Psoas muscle (tissue), 8 donors: ENCODE measurements around the gene RAG1. TPM values are rescaled to one million over a fixed set of nuclear protein-coding genes. Genes with fewer than 3 reads are reported as not detected.

Source experiments
- ATAC-seq, 4 donors: fragments of 200-7000 bp; cut with Tn5 transposase; one replicate each; pipeline ENCODE4 v1.9.1; 2020; ENCODE audit warnings: moderate library complexity in 3 of 4, mild to moderate bottlenecking in 2 of 4
- DNase-seq, 2 donors: peaks; one replicate each; pipeline ENCODE4 v3.0.0-alpha.2; 2020
- H3K27ac ChIP-seq: fragments of 200-600 bp; one replicate; pipeline ENCODE4 v1.8.0; 2022
- H3K27me3 ChIP-seq, 3 donors: fragments of 200-600 bp in 1 of 3; one replicate each; pipeline versions ENCODE4 v1.6.1 to v1.8.0; 2013 to 2022; ENCODE audit warnings: low read length in 2 of 3, mild to moderate bottlenecking in 2 of 3, moderate library complexity in 1 of 3; ENCODE audit not compliant: insufficient read depth in 3 of 3
- H3K36me3 ChIP-seq, 2 donors: fragments of 200-600 bp in 1 of 2; one replicate each; pipeline versions ENCODE4 v1.6.1 to v1.8.0; 2013 to 2022; ENCODE audit warnings: low read depth in 1 of 2, mild to moderate bottlenecking in 1 of 2, moderate library complexity in 1 of 2; ENCODE audit not compliant: insufficient read depth in 1 of 2
- H3K4me1 ChIP-seq: fragments of 200-600 bp; one replicate; pipeline ENCODE4 v1.8.0; 2022
- H3K4me3 ChIP-seq: fragments of 200-600 bp; one replicate; pipeline ENCODE4 v1.8.0; 2022; ENCODE audit warnings: mild to moderate bottlenecking
- H3K9me3 ChIP-seq: fragments of 200-600 bp; one replicate; pipeline ENCODE4 v1.8.0; 2022
- CTCF ChIP-seq: fragments of 200-600 bp; IDR thresholded peaks from one replicate; pipeline ENCODE4 v1.8.0; 2022; ENCODE audit warnings: antibody characterized with exemption
- WGBS, 3 donors: extraction: QIAGEN DNeasy Blood & Tissue Kit; methylation state at CpG; one replicate each; pipeline versions ENCODE4 v1.1.6 to v1.1.7; 2013; 5-methylcytosine and 5-hydroxymethylcytosine counted together
- intact Hi-C, 2 donors: fragments of 100-400 bp; cut with DNase I; formaldehyde crosslinking; loops; one replicate each; pipeline versions ENCODE4 v1.11.0 to v1.14.2; 2022
- polyA plus RNA-seq, 3 donors: library from polyadenylated mRNA; stranded (reverse); fragments of 200-250 nt; gene quantifications; one replicate each; pipeline ENCODE4 v1.2.3, GENCODE V29; 2013
- total RNA-seq, 4 donors: library from RNA; stranded (reverse); fragmentation: NEBNext Ultra II Directional in 2 of 4; extraction: Animal tissue kit (Norgen Biotek cat#: 25700) in 2 of 4; gene quantifications; one replicate each; pipeline versions ENCODE4 v1.2.1 to v1.2.4, GENCODE V29; 2021 to 2023
- donor health status: healthy with polysubstance abuse.
- donor health status: DM: no; HTN: no; CAD: no; lungs with moderate emphysema.
- donor health status: Bipolar disorder and iron deficiency.
- donor health status: healthy.
- donor health status: DM: yes; HTN: yes; CAD: no.
- donor health status: DM: no; HTN: no; CAD: no.
- donor health status: DM: no; HTN: no; CAD: no.
- donor health status: DM: yes; HTN: yes; CAD: no.

The RAG1 gene
- total and polyA plus RNA-seq, 7 donors, result 0.04 to 1.7 (median 0.44) TPM

- Histone ChIP-seq H3K9me3 (no peaks in the 10 kb centered on the region), H3K4me3 (no peak overlapping the region), H3K27ac (no peak overlapping the region), H3K4me1 (no peaks in the 10 kb centered on the region), H3K36me3 (no peaks in the 10 kb centered on the region), H3K27me3 (peaks cover 0 to 5% (median under 1%) of the 10 kb centered on the region in 3 donors)
- ATAC-seq (no peak), DNase-seq (no peak)
- WGBS, 3 donors, result 55 to 68% (median 61%) methylated on average over 3 of the region's 3 CpGs
- intact Hi-C loops, result no loop called here
- no peak for TF ChIP-seq CTCF
These were observed 15.9 kb downstream of the RAG1 start for GRCh38 chr11:36583667-36584066.

GRCh38 chr11:36586543-36586942, 18.7 kb downstream of the RAG1 start:
- TF ChIP-seq CTCF, result no peak
- ATAC-seq, result no peak
- Histone ChIP-seq H3K36me3 (no peaks in the 10 kb centered on the region), H3K4me3 (no peak overlapping the region), H3K27ac (no peak overlapping the region), H3K9me3 (no peaks in the 10 kb centered on the region), H3K27me3 (peaks cover 0 to 13% (median 6%) of the 10 kb centered on the region in 3 donors), H3K4me1 (no peaks in the 10 kb centered on the region)
- DNase-seq, result no peak
- intact Hi-C loops, result no loop called here

- intact Hi-C loops, result no loop called here
- Histone ChIP-seq H3K27me3 (peaks cover 0 to 13% (median 6%) of the 10 kb centered on the region in 3 donors), H3K4me1 (no peaks in the 10 kb centered on the region), H3K27ac (no peak overlapping the region), H3K36me3 (no peaks in the 10 kb centered on the region), H3K9me3 (no peaks in the 10 kb centered on the region), H3K4me3 (no peak overlapping the region)
- DNase-seq (no peak), ATAC-seq (no peak)
- WGBS, 3 donors, result 31 to 35% (median 32%) methylated on average over 1 of the region's 1 CpG
- TF ChIP-seq CTCF, result no peak
These were observed 20.3 kb downstream of the RAG1 start for GRCh38 chr11:36588099-36588498.

- Histone ChIP-seq H3K4me3 (no peak overlapping the region), H3K36me3 (no peaks in the 10 kb centered on the region), H3K9me3 (no peaks in the 10 kb centered on the region), H3K27me3 (peaks cover 0 to 13% (median 6%) of the 10 kb centered on the region in 3 donors), H3K27ac (no peak overlapping the region), H3K4me1 (peaks cover 5% of the 10 kb centered on the region)
- TF ChIP-seq CTCF, result no peak
- intact Hi-C loops, result no loop called here
- no peak for ATAC-seq
- WGBS, 3 donors, result 51 to 60% (median 60%) methylated on average over 4 of the region's 4 CpGs
- no peak for DNase-seq
These were observed 22.7 kb downstream of the RAG1 start for GRCh38 chr11:36590513-36590912.

- Histone ChIP-seq H3K9me3 (no peaks in the 10 kb centered on the region), H3K4me3 (no peak overlapping the region), H3K36me3 (no peaks in the 10 kb centered on the region), H3K4me1 (peaks cover 10% of the 10 kb centered on the region), H3K27me3 (peaks cover 0 to 13% (median 6%) of the 10 kb centered on the region in 3 donors), H3K27ac (no peak overlapping the region)
- intact Hi-C loops, result no loop called here
- 21 to 56% (median 26%) methylated on average over 1 of the region's 1 CpG for WGBS, 3 donors
- no peak for TF ChIP-seq CTCF
- no peak for DNase-seq
- no peak for ATAC-seq
These were observed 23.6 kb downstream of the RAG1 start for GRCh38 chr11:36591433-36591832.
